Measurements from ENCODE around the gene PRDX1.
"Not testable (repeated sequence)": the region's sequence is repeated elsewhere in the genome, so short reads cannot be mapped to it uniquely, and the experiment has no call there.

PRDX1 gene

GRCh38 chr1:45541193-45541592, 19.5 kb upstream of the PRDX1 start:
- in situ Hi-C loops (cut with HindIII; ENCODE audit: low sequenced_read_pairs) = no loop called here
- TF ChIP-seq CTCF (IDR thresholded peaks at IDR 0.05; ENCODE audit: low read depth, low read length, missing control alignments) = no peak
- no peak overlapping the region for H3K4me3 ChIP-seq (ENCODE audit: low read depth, low read length)
- DNase-seq (ENCODE audit: low read depth) = no peak

- in situ Hi-C loops (cut with HindIII; ENCODE audit: low sequenced_read_pairs) = no loop called here
- H3K4me3 ChIP-seq (ENCODE audit: low read depth, low read length) = no peak overlapping the region
- no peak for TF ChIP-seq CTCF (IDR thresholded peaks at IDR 0.05; ENCODE audit: low read depth, low read length, missing control alignments)
- DNase-seq (ENCODE audit: low read depth) = no peak
These were observed 15.2 kb upstream of the PRDX1 start for GRCh38 chr1:45536886-45537285.

GRCh38 chr1:45535988-45536766, 14.5 kb upstream of the PRDX1 start:
- TF ChIP-seq CTCF (IDR thresholded peaks at IDR 0.05; ENCODE audit: low read depth, low read length, missing control alignments) = no peak
- H3K4me3 ChIP-seq (ENCODE audit: low read depth, low read length) = no peak overlapping the region
- in situ Hi-C loops (cut with HindIII; ENCODE audit: low sequenced_read_pairs) = no loop called here
- no peak for DNase-seq (ENCODE audit: low read depth)

DNA sequence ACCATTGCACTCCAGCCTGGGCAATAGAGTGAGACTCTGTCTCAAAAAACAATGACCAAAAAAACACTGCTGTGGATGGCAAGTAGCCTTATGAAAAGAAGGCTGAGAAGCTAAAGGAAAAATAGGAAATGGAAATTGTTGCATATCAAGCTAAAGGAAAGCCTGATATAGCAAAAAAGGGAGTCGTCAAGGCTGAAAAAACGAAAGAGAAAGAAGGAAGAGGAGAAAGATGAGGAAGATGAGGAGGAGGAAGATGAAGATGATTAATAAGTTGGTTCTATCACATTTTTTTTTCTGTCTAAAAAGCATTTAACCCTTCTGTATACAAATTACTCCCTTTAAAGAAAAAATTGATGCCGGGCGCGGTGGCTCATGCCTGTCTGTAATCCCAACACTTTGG, 10.2 kb upstream of the PRDX1 start:
- no peak overlapping the region for H3K4me3 ChIP-seq (ENCODE audit: low read depth, low read length)
- TF ChIP-seq CTCF (IDR thresholded peaks at IDR 0.05; ENCODE audit: low read depth, low read length, missing control alignments) = no peak
- DNase-seq (ENCODE audit: low read depth) = no peak
- in situ Hi-C loops (cut with HindIII; ENCODE audit: low sequenced_read_pairs) = no loop called here

DNA sequence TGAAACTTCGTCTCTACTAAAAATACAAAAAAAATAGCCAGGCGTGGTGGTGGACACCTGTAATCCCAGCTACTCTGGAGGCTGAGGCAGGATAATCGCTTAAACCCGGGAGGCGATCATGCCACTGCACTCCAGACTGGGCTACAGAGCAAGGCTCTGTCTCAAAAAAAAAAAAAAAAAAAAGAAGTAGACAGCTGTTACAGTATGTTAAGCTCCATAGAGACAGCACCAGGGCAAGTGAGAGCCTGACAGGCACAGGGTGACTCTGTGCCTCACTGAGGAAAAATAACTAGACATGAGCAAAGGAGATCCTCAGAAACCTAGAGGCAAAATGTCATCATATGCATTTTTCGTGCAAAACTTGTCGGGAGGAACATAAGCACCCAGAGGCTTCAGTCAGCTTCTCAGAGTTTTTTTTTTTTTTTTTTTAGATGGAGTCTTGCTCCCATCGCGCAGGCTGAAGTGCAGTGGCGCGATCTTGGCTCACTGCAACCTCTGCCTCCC, 9.0 kb upstream of the PRDX1 start:
- no peak for TF ChIP-seq CTCF (IDR thresholded peaks at IDR 0.05; ENCODE audit: low read depth, low read length, missing control alignments)

DNA sequence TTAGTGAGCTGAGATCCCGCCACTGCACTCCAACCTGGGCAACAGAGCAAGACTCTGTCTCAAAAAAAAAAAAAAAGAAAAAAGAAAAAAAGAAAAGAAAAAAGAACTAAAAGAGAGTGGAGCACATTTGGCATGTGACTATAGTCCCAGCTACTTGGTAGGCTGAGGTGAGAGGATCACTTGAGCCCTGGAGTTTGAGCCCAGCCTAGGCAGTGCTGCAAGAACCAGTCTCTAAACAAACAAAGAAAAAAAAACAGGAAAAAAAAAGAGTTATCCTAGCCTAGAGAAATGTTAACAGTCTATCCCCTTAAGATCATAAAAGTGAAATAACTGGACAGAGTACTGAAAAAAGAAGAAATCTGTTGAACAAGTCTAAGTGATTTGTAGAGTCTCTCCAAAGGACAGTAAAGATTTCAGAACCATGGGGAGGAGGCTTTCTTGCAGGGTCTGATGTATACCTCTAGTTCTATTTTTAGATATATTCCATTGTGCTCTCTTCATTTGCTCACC, 4.5 kb upstream of the PRDX1 start:
- H3K4me3 ChIP-seq (ENCODE audit: low read depth, low read length) = no peak overlapping the region
- TF ChIP-seq CTCF (IDR thresholded peaks at IDR 0.05; ENCODE audit: low read depth, low read length, missing control alignments) = no peak
- DNase-seq (ENCODE audit: low read depth) = no peak
- in situ Hi-C loops (cut with HindIII; ENCODE audit: low sequenced_read_pairs) = no loop called here

More for the DNA sequence above, 9.0 kb upstream of the PRDX1 start:
- no peak for DNase-seq (ENCODE audit: low read depth)
- in situ Hi-C loops (cut with HindIII; ENCODE audit: low sequenced_read_pairs) = no loop called here
- no peak overlapping the region for H3K4me3 ChIP-seq (ENCODE audit: low read depth, low read length)

DNA sequence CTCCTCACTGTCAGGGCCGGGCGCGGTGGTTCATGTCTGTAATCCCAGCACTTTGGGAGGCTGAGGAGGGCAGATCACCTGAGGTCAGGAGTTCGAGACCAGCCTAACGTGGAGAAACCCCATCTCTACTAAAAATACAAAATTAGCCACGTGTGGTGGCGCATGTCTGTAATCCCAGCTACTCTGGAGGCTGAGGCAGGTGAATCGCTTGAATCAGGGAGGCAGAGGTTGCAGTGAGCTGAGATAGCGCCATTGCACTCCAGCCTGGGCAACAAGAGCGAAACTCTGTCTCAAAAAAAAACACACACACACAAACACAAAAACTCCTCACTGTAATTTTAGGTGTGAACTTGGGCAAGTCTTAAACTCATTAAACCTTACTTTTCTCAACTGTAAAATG, 2.3 kb upstream of the PRDX1 start:
- DNase-seq (ENCODE audit: low read depth); H3K4me3 ChIP-seq (ENCODE audit: low read depth, low read length); in situ Hi-C loops (cut with HindIII; ENCODE audit: low sequenced_read_pairs): not testable (repeated sequence)

DNA sequence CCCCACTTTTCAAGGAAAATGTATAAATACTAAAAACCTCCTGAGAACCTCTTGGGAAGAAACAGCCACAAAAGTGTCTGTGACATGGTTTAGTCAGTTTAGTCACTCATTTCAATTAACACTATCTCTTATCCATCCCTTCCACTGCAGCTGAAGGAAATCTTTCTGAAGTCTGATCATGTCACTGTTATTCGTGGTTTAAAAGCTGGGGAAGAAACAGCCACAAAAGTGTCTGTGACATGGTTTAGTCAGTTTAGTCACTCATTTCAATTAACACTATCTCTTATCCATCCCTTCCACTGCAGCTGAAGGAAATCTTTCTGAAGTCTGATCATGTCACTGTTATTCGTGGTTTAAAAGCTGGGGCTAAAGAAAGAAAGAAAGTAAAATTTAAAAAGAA, 1.8 kb upstream of the PRDX1 start:
- DNase-seq (ENCODE audit: low read depth); in situ Hi-C loops (cut with HindIII; ENCODE audit: low sequenced_read_pairs); H3K4me3 ChIP-seq (ENCODE audit: low read depth, low read length): not testable (repeated sequence)
